NCI-H345 treated with DMSO at 0.1 percent for 48 hours (cell line): ENCODE measurements around the gene ZNF311.

Source experiments
- DNase-seq: peaks from one replicate; lab custom pipeline; 2025; ENCODE audit not compliant: unreplicated experiment; lab: John Stamatoyannopoulos, UW

ZNF311 gene

DNA sequence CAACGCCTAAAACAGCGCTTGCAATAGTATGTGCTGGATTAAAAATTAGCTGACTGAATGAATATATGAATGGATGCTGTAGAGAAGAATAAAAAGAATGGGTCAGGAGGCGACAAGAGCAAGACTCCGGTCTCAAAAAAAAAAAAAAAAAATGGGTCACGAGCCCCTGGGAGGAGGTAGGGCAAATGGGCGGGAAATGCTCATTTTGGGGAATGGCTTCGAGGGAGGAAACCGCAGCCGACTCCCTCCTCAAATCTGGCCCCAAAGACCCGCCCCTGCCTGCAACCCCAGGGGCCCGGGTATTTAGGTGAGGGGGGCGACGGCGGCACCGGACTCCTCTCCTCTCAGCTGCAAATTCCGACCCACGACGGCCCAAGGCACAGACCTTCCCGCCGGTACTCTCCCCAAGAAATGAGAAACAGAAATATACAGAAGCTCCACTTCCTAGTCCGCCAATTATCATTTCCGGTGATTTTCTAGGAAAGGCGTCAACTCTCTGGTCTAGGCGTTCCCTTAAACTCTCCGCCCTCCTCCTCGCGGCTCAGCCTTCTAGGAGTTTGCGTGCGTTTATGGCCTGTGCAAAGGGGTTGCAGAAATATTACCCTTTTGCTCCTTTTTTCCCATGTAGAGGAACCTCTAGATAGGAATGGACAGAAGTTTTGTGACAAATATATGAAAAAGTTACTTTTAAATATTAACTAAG, at the start of gene ZNF311:
Gene ZNF311 (minus strand): TSS at position 133 of the 703 bp plus-strand sequence. CDS start 1,361 bp downstream, outside the sequence.
- DNase-seq = no peak

DNA sequence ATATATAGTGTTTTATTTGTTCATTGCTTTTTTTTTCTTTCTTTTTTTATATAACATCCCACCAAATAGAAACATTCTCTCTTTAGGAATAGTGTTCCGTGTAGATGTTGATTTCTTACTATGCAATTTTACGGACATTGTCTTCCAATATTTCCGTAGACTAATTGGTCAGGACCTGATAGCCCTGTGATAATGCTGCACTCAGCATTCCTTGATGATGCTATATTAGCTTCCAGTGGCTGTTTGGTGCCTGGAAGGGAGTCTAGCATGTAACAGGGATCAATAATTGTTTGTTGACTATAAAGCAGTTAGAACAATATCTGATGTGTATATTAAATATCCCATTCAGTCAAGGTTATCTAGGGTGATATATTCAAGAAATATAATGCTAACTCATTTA, 46.6 kb upstream of the ZNF311 start:
- DNase-seq = no peak

DNA sequence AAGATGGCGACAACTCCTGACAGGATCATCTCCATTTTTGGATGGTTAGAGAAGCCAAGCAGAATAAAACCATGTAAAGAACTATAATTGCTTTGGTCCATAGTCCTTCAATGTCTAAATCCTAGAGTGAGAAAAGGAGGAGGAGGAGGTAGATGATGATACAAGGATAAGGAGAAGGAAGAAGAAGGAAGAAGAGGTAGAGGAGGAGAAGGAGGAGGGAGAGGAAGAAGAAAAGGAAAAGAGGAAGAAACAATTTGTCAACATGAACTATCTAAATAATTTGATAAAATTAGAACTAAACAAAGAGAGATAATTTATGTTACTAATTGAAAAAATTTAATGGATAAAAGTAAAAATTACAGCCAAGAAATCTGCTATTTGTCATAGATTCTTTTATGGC, 40.0 kb upstream of the ZNF311 start, which contains the start of gene OR2W1:
Gene OR2W1 (minus strand): TSS at position 101 of the 400 bp plus-strand sequence. CDS start 0 bp downstream, at position 101.
- no peak for DNase-seq

DNA sequence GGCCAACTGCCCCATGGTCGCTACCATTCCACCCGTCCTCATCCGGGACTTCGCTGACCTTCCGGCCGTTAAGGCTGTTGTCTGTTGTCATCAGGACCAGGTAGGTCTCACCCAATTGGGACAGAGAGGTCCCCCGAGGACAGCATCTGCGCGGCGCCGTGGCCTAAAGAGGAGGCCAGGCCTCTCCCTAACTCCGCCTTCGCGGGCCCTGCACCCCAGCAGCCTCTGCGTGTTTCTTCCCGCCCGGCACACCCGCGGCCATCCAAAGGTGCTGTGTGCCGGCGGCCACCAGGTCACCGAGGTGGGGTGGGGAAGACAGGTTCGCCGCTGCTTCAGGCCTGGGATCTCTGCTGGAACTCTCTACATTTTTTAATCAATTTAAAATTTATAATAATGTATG, 30.8 kb upstream of the ZNF311 start:
- DNase-seq = no peak

DNA sequence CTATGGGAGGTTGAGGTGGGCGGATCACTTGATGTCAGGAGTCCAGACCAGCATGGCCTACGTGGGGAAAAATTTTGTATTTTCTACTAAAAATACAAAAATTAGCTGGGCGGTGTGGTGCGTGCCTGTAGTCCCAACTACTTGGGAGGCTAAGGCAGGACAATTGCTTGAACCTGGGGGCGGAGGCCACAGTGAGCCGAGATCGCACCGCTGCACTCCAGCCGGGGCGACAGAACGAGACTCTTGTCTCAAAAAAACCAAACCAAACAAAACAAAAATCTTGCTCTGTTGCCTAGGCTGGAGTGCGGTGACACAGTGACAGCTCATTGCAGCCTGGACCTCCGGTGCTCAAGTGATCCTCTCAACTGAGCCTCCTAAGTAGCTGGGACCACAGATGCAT, 23.7 kb upstream of the ZNF311 start:
- no peak for DNase-seq

DNA sequence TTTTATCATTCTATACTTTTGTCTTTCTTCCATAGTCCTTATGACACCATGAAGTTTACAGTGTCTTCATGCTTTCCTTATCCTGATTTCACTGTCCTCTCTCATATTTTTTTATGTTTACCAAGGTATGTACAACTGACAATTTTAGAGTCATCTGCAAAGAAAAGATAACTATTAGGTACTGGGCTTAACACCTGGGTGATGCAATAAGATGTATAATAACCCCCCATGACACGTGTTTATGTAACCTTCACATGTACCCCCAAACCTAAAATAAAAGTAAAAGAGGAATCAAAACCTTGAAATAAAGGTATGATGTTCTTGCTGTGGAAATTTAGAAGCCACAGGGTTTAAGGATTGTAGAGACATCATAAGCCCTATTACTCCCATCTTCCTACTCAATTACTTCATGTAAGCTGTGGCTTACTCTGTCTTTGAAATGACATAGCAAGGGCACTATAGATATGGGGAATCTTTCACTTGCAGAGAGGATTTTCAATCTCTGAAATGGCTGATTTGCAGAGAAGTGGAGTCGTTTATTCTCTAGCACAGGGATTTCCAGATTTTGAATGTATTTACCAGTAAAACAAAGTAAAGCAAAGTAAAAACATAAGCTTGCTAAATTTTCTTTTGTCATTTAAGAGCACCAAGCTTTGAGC, 20.9 kb upstream of the ZNF311 start:
- no peak for DNase-seq

DNA sequence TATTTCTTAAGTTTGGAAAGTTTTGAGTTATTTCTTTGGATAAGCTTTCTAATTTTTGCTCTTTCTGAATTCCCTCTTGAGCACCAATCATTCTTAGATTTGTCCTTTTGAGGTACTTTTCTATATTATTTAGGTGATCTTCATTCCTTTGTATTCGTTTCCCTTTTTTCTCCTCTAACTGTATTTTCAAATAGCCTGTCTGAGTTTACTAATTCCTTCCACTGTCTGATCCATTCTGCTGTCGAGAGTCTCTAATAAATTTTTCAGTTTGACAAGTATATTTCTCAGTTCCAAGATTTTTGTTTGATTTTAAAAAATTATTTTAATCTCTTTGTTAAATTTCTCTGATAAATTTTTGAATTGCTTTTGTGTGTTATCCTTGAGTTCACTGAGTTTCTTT, 16.3 kb upstream of the ZNF311 start:
- DNase-seq = no peak

DNA sequence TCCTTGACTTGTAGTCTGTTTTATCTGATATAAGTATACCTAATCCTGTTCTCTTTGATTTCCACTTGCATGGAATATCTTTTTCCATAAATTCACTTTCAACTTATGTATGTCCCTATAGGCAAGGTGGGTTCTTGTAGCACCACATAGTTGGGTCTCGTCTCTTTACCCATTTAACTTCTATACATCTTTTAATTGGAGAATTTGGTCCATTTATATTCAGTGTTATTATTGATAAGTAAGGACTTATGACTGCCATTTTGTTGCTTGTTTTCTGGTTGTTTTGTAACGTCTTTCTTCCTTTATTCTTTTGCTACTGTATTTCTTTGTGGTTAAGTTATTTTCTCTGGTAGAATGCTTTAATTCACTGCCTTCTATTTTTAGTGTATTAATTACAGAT, 14.5 kb upstream of the ZNF311 start:
- DNase-seq = no peak

DNA sequence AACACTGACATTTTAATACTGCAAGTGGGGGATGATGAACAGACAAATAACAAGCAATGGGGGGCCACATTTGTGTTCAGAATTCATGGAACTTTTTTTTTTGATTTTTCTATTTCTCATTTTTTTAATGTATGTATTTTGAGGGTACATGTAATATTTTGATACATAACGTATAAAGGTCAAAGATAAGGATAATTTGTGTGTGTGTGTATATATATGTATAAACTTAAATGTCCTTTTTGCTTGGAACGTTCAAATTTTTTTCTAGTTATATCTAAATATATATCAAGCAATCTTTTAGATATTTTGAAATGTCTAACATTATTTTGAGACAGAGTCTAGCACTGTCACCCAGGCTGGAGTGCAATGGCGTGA, 12.3 kb upstream of the ZNF311 start:
- DNase-seq = no peak

DNA sequence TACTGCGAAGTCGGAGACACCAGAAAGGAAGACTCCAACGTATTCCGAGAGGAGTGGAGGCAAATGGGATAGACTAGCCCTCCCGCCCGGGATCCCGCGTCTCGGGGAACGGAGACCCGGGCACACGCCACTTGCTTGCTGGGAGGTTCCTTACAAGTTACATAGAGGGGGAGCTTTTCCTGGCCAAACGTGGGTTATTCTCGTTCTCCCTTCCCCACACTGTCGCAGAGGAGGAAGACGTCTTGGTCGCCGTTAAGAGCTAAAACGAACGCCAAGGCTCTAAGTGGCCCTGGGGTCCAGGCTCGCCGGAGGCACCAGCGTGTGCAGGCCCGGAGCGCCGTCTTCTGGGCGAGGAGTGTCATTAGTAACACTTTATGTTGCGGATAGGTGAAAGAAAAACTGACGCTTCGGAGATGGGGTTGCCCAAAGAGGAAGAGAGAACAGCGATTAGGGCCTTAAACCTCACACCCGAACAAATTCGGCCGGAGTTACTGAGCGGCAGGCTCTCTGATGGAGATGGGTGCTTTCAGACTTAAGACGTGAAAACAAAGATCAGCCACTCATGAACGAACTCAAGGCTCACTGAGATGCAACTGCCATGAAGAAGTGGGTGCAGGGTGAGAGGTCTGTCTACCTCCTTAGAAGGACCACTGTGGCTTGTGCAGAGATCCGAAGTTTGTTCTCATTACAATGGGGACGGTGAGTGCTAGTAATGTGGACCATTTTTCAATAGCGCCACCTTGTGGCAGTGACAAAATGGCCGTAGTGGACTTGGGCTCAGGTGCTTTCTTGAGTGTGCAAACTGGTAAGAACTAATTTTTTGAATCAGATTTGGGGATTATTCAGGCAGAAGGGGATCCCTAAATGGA, 11.7 kb upstream of the ZNF311 start:
- peak; percentile 34 for DNase-seq

DNA sequence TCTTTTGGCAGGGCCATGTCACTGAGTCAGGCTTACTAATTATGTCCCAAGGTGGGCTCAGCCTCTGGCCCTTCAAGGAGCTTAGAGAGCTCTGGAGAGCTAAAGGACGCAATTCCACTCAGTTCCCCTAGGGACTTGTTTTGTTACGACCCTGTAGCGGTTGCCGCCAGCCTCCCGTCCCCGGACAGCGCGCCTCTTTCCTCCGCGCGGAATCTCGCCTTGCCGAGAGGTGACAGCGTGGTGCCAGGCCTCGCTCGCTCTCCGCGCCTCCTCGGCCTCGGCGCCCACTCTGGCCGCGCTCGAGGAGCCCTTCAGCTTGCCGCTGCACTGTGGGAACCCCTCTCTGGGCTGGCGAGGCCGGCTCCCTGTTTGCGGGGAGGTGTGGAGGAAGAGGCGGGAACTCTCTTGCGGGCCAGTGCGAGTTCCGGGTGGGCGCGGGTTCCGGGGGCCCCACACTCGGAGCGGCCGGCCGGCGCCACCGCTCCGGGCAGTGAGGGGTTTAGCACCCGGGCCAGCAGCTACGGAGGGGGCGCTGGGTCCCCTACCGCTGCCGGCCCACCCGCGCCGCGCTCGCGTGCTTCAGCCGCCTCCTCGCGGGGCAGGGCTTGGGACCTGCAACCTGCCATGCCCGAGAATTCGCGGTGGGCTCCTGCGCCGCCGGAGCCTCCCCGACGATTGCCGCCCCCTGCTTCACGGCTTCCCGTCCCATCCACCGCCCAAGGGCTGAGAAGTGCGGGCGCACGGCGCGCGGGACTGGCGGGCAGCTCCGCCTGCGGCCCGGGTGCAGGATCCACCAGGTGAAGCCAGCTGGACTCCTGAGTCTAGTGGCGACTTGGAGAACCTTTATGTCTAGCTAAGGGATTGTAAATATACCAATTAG, 9.9 kb upstream of the ZNF311 start:
- no peak for DNase-seq

DNA sequence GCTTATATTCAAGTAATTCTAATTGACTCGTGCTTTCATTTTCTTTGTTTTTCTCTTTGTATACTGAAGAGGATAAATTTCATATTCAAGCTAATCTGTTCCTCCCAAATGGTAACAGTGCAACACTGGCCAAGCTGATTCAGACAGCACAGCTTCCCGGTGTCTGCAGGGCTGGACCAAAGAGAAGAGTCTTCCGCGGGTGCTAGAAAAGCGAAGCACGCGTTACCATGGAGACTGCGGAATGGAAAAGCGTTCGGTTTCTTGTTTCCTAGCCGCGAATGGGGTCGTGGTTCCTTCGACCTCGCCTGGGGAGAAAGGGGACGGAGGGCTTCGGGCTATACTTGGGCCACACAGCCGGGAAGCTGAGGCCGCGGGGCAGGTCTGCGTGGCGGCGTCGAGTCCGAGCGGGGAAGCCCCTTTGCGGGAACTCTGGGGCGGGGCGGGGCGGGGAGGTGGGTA, 6.2 kb upstream of the ZNF311 start:
- no peak for DNase-seq

DNA sequence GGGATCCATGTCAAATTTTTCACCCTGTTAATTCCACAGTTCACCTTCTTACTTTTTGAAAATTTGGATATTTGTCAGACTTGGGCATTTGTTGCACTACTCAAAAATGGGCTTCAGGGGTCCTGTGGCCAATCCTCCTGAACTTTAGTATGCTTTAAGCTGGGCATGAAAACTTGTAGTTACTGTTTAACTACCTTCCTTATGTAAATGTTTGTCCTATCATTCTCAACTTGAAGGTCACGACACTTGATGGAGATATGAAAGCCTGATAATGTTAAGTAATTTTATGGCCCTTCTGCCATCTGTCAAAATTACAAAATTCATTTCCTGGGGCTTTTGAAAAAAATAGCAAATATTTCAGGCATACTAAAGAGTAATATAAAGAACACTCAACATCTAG, 4.2 kb upstream of the ZNF311 start:
- no peak for DNase-seq

DNA sequence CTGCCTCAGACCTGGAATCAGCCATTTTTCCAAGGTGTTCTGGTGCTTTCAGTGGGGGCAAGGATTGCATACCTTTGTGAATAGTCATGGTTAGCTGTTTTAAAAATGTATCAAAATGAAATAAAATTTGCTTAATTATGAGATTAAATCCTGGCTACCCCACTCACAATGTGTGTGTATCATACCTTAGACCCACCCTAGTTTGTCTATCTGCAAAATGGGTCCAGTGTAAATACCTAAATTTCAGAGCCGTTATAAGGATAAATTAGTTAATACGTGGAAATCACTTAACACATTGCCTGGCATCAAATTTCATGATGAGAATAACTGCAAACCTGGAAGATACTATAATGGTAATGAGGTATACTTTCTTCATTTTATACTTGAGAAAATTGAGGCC, 3.0 kb upstream of the ZNF311 start:
- DNase-seq = no peak

DNA sequence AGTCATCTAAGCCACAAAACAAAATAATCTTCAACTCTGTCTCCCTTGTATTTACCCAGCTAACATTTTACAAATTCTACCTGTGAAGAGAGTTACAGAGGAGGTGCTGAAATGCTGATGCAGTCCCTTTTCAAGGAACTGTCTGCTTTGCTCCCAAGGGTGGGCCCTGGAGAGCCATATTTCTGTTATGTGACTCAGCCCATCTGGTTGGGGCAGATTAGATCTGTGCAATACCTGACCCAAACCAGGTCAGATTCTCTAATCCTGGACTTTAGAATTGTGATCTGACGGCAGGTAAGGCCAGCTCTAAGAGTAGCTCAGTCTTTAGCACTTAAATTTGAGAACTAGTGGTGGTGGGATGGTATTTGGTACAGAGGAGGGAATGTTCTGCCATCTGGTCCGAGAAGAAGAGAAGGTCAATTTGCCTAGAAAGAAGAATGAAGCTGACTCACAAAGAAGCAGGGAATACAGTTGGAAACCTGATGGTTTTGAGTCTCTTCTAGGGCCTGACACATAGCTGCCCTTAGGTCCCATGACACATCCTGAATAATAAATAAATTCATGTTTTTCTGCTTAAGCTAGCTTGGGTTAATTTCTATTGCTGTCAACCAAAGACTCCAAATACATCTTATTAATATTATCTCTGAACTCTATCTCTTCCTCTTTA, 8.1 kb downstream of the ZNF311 start:
- no peak for DNase-seq

DNA sequence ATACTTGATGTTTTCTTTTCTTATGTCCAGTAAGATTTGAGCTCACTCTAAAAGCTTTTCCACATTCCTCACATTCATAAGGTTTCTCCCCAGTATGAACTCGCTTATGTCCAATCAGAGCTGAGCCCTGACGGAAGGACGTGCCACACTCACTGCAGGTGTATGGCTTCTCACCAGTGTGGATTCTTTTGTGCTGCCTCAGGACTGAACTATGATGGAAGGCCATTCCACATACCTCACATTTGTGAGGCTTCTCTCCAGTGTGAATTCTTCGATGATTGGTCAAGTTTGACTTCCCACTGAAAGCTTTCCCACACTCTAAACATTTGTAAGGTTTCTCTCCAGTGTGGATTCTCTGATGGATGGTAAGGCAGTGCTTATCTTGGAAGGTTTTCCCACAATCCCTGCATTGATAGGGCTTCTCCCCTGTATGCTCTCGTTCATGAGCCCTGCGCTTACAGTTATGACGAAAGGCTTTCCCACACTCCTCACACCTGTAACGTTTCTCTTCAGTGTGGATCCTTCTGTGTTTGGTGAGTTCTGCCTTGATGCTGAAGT, 9.9 kb downstream of the ZNF311 start:
- DNase-seq = no peak

DNA sequence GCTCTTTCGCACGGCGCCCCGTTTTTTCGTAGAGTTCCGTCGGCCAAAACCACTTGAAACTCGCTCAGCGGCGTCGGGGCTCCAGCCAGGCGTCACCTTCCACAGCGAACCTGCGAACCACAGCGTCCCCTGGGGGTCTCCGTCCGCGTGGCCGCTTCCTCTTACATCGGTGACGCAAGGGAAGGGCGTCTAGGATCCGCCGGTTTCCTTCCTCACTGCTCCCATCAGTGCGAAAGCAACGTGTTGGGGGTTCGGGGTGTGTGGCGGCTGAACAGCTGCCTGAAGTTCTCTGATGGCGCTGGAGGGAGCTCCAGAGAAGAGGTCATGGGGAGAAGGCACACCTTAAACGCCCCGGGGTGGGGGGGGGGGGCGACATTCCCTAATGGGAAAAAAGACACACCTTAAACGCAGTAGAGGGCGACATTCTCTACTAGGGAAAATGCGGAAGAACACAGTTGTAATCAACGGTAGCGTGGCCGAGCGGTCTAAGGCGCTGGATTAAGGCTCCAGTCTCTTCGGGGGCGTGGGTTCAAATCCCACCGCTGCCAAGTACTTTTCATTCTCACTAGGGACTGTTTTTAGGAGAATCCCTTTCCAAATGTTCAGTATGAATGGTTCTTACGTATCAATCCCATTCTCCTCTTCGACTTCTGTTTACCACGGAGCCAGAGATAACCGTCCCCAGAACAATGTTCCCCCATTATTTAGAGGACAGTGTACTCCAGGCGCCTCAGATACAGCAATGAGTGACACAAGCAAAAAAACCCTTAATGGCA, 16.4 kb downstream of the ZNF311 start:
- DNase-seq = no peak

DNA sequence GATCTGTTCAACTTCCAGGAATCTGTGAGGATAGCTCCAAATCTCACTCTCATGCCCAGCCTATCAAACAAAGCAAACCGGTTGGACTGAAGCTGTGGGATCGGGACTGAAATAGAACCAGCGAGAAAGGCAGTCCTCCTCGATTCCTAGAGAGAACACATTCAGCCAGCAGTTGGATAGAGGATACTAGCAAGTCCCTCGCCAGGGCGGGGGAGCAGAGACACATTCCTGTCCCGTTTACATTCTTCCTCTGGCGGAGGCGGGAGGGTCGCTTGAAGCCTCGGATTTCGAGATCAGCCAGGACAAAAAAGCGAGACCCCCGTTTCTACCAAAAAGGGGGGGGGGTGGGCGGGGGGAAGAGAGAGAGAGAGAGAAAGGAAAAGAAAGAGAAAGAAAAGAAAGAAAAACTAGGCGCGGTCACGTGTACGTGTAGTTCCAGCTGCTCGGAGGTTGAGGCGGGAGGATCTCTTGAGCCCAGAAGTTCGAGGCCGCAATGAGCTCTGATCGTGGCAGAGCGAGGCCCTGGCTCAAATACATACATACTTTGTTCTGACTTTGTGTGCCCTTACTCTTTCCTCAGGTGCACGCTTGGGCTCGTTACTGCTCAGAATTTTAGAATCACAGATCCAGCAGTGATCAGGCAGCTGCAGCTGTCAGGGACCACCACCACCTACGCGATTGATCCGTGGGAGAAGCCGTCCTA, 19.5 kb downstream of the ZNF311 start:
- DNase-seq = peak; percentile 83

DNA sequence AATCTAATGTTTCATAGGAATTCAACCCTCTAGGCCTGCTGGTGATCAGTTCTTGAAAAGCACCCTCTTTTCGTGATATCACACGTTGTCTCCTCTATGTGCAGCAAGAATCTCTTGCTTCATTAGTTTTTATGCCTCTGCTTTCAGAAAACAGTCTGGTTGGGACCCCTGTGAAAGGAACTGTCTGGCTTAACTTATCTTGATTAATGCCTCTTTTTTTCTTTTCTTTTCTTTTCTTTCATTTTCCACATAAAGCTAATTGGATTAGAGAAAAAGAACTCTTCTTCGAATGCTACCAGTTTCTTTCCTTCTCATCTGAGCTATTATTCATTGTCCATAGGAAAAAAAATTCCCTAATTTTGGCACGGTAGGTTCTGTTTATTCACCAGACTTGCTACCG, 21.3 kb downstream of the ZNF311 start:
- no peak for DNase-seq
